Activated CD4-positive, alpha-beta T cell treated with anti-CD3 and anti-CD28 coated beads, Interleukin-2, amount 50 U/mL, for 24 hours (primary cell): ENCODE data around the gene DNER.

ENCODE experiments used
- DNase-seq, 2 donors: peaks; one replicate each; pipeline ENCODE4 v3.0.0-alpha.2; 2020; ENCODE audit warnings: low read depth in 1 of 2, low spot score in 1 of 2

Gene DNER

GRCh38 chr2:229443546-229444268, 270.6 kb downstream of the DNER start:
- no peak for DNase-seq

GRCh38 chr2:229443141-229443540, 271.2 kb downstream of the DNER start:
- no peak for DNase-seq

GRCh38 chr2:229438430-229439159, 275.8 kb downstream of the DNER start:
- no peak for DNase-seq

DNA sequence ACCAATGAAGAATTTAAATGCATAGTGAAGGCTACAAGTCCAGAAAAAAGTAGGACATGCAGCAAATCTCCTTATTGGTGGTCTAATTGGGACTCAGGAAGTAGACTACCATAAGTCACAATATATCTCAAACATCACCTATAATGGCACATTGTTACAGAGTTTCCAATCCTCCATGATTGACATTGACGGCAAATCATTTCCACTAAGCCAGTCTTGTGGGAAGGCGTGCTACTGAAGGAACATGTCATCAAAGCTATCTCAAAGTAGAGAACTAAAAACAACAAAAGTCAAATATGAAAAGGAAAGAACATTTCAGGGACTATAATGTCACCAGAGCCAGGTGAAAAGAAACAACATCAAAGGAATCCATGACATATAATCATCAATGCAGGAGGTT, 276.9 kb downstream of the DNER start:
- DNase-seq = no peak

- DNase-seq = no peak
These were observed 280.2 kb downstream of the DNER start for GRCh38 chr2:229434187-229434586.

DNA sequence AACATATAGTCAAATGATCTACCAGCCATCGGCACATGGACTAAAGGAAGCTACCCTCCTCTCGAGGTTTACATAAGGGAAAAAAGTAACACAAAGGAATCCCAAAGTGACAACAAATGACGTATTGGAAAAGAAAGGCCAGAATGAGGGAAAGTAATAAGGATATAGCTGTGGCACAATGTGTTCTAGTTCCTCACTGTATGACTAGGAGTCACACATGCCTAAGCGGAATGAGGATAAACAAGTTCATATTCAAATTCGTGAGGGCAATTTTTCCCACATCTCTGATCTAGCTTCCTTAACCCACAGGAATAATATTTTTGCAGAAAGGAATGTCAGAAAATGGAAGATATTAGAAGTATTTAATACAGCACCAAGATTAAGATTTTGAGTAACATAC, 281.0 kb downstream of the DNER start:
- DNase-seq = no peak

DNA sequence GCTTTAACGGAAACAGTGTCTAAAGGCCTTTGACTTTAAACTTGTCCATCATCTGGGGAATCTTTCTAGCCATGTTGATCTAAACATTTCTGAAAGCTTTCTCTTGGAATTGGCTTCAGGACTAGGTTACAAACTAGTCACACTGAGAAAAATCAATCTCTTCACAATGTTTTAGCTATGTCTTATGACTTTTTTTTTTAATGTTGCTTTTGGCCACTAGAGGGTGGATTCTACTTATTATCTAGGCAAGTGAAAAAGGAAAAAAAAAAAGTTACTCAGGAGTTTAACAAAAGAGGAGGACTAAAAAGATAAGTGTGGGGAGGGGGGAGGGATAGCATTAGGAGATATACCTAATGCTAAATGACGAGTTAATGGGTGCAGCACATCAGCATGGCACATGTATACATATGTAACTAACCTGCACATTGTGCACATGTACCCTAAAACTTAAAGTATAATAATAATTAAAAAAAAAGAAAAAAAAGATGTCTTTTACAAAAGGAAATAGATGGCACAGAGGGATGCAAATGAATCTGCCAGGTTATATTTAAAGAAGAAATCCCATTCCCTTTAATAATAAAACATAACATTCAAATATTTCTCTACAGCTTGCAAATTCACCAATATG, 282.9 kb downstream of the DNER start:
- DNase-seq = no peak

DNA sequence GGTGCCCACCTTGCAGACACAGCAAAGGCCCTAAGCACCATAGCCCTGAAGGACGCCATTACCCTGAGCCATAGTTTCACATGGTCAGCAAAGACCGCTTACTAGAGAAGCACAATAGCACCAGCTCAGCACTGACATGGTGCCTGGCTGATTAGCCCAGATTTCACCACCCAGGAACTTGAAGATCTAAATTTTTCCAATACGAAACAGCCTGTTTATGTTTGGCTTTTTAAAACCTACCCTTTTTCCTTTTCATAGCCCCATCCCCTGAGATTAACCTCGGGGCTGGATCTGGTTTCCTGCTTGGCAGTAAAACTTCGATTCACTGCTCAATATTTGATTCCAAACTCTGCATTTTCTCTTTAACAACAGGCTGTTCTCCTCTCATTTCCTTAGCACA, 284.8 kb downstream of the DNER start:
- no peak for DNase-seq

GRCh38 chr2:229426464-229426863, 287.9 kb downstream of the DNER start:
- DNase-seq = no peak

DNA sequence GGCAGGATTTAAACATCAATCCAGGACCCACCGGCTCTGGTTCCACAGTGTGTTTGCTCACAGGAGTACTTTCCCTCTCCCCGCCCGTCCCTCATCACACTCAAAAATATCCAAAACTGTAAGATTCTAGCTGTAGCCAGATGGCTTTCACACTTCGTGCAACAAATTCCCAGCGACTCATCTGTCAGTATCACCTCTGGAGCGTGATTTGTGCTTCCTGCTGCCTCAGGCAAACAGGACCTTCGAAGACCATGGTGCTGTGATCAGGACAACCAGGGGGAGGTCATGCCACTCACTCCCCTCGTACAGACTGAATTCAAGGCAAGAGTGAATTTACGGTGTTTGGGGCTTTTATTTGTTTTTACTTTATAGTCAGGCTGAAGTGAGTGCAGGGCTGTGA, 288.8 kb downstream of the DNER start:
- no peak for DNase-seq

GRCh38 chr2:229422063-229422462, 292.3 kb downstream of the DNER start:
- no peak for DNase-seq

- no peak for DNase-seq
These were observed 295.2 kb downstream of the DNER start for GRCh38 chr2:229419158-229419557.

GRCh38 chr2:229417916-229418315, 296.4 kb downstream of the DNER start:
- DNase-seq = no peak

- DNase-seq = no peak
These were observed 297.2 kb downstream of the DNER start for GRCh38 chr2:229417176-229417575.

DNA sequence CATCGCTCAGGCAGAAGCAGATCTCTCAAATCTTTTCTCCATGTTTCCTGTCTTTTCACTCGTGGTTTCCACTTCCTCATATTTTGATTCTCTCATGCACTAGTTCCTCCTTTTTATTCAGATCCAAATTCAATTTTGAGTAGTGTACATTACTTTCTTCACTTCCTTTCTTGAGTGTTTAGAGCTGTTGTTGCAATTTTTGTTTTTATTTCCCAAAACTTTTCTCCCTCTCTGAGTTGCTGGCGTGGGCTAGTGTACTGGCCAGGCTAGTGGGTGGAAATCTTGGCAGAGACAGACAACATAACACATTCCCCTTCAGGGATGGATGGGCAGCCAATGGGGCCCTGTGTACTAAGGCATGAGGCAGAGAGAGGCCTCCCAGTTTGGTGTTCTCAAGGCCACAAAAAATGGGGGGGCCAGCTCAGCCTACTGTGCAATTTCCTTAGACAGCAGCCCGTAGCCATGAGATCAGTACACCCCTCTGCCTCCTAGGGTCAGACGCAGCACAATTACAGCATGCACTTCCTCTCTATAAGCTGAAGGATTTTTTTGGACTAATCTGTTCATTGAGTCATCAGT, 298.1 kb downstream of the DNER start:
- DNase-seq = no peak

DNA sequence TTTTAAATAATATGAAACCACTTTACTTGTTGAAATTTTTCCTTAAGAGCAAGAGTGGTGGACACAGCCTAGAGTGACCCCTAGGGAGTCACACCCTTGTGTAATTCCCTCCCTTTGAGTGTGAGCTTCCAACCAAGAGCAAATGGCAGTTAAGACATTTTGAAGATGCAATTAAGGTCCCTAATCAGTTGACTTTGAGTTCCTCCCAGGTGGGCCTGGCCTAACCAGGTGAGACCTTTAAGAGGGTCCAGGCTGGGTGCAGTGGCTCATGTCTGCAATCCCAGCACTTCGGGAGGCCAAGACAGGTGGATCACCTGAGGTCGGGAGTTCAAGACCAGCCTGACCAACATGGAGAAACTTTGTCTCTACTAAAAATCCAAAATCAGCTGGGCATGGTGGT, 299.7 kb downstream of the DNER start:
- DNase-seq = no peak

- no peak for DNase-seq
These were observed 301.7 kb downstream of the DNER start for GRCh38 chr2:229412686-229413085.

DNA sequence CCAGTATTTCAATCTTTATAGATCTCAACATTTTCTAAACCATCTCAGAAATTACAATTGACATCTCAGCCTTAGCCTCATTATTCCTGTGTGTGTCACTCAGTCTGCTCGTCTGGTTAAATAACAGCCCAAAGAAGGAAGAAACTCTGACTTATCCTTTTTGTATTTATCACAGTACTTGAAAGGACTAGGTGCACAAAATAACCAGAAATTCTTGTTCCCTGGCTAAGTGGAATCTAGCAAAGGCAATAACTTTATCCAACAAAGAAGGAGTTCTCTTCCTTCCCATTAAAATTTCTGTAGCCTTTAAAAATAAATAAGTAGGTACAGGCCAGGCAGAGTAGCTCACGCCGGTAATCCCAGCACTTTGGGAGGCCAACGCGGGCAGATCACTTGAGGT, 303.4 kb downstream of the DNER start:
- no peak for DNase-seq

DNA sequence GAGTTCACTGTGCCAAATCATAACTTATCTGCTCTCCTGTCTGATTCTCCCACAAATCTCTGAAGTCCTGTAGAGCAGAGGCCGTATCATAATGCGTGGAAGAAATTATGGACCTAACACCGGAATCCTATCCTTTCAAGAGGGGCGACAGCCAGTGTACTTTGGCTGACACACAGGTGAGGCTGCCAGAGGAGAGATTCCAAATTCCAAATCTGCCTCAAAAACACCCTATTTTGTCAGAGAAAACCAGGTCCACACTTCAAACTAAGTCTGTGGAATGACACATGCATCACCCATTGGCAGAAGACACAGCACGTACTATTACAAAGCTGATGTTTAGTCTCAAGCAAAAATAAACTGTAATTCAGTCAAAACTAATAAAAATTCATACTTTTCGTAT, 304.1 kb downstream of the DNER start:
- no peak for DNase-seq

DNA sequence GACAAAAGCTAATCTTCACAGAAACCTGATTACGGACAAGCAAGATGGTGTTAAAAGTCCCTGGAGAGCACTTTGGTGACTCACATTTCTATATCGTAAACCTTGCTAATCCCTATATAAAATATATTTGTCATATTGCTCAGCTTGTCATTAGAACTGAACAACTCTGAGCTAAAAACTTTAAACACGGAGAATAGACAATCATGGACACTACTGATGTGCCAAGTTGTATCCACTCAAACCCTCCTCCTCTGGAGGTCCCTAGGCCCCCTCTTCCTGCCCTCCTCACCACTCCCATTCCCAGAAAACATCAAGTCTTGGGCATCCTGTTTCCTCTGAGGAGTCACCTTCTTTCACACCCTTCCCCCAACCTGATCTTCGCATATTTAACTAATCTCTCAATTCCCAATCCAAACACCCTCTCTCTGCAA, 304.6 kb downstream of the DNER start:
- no peak for DNase-seq

DNA sequence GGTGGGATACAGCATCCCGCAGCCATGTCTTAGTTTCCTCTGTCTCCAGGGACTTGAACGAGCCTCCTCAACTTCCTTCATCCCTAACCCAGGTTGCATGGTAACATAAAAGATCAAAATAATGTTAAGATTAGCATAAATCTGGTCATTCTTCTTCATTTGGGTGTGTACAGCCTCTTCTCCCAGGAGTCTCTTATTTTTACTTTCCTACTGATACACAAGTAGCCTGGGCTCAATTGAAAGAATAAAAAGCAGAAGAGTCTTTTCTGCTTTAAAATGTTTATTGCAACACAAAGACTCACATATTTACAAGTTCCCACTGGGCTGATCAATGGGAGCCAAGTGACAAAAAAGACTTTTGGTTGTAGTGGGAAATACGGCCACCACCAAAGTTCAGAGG, 305.4 kb downstream of the DNER start:
- no peak for DNase-seq

GRCh38 chr2:229408356-229408755, 306.0 kb downstream of the DNER start:
- no peak for DNase-seq
